ENCODE results near the gene CHSY1. TPM values are rescaled to one million over a fixed set of nuclear protein-coding genes. Genes with fewer than 3 reads are reported as not detected.
A peak's percentile ranks its signal among the peaks of the same experiment; 100 is the strongest.

The CHSY1 gene
- total RNA-seq, 1 donor from 2014 or later, result 27.6 TPM

DNA sequence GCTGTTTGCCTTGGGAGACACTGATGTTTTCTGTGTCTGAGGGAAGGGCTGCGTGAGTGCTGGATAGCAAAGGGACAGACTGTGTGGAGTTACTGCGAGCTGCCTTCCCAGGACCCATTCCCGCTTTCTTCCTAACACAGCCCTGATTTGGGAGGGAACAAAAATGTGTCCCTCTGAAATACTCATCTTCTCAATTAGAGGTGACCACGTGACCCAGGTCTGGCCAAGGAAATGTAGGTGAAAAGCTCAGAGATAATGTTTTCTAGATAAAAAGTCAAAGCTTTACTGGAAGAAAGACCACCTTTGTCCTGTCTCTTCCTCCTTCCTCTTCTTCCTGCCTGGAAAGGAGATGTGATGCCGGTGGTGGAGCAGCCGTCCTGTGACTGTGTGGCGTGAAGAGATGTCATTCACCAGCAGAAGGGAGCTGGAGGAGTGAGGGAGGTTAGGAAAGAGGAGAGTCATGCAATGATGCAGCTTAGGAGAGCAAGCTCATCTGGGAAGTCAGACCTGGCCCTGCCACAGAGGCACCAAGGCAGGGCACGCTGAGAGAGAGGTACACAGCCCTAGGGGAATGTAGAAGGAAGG lies 105.6 kb downstream of the CHSY1 start:
- no peak for DNase-seq (ENCODE audit: low spot score)
- TF ChIP-seq, protein P1, sequence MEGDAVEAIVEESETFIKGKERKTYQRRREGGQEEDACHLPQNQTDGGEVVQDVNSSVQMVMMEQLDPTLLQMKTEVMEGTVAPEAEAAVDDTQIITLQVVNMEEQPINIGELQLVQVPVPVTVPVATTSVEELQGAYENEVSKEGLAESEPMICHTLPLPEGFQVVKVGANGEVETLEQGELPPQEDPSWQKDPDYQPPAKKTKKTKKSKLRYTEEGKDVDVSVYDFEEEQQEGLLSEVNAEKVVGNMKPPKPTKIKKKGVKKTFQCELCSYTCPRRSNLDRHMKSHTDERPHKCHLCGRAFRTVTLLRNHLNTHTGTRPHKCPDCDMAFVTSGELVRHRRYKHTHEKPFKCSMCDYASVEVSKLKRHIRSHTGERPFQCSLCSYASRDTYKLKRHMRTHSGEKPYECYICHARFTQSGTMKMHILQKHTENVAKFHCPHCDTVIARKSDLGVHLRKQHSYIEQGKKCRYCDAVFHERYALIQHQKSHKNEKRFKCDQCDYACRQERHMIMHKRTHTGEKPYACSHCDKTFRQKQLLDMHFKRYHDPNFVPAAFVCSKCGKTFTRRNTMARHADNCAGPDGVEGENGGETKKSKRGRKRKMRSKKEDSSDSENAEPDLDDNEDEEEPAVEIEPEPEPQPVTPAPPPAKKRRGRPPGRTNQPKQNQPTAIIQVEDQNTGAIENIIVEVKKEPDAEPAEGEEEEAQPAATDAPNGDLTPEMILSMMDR (IDR thresholded peaks at IDR 0.05; ENCODE audit: unreplicated experiment), result no peak
- Mint-ChIP-seq H3K27ac (ENCODE audit: unreplicated experiment) (peak overlapping the region; percentile 20), H3K36me3 (ENCODE audit: low read depth, unreplicated experiment) (peaks cover 3% of the 10 kb centered on the region), H3K4me3 (ENCODE audit: unreplicated experiment) (no peak overlapping the region), H3K9me3 (ENCODE audit: unreplicated experiment) (no peaks in the 10 kb centered on the region), H3K27me3 (ENCODE audit: unreplicated experiment) (peaks cover 4% of the 10 kb centered on the region), H3K4me1 (ENCODE audit: unreplicated experiment) (peaks cover 30% of the 10 kb centered on the region)

DNA sequence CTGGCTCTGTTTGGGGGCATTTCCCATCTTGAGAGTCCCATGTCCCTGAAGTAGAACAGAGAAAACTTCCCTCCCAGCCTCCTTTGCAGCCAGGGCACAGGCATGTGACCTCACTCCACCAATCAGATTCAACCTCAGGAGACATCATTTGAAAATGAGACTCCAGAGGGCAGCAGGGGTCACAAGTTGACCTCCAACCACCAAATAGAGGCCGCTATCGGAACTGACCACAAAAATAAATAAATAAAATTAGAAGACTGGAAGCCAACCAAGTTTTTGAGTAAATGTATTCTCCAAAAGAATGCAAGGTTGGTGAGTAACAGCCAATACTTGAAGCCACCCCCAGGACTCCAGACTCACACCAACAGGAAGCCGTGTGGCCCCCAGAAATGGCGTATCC lies 106.5 kb downstream of the CHSY1 start:
- Mint-ChIP-seq H3K36me3 (ENCODE audit: low read depth, unreplicated experiment) (peaks cover 3% of the 10 kb centered on the region), H3K4me1 (ENCODE audit: unreplicated experiment) (peaks cover 21% of the 10 kb centered on the region), H3K4me3 (ENCODE audit: unreplicated experiment) (no peak overlapping the region), H3K9me3 (ENCODE audit: unreplicated experiment) (no peaks in the 10 kb centered on the region), H3K27ac (ENCODE audit: unreplicated experiment) (no peak overlapping the region), H3K27me3 (ENCODE audit: unreplicated experiment) (peaks cover 2% of the 10 kb centered on the region)
- TF ChIP-seq, protein P1 (IDR thresholded peaks at IDR 0.05; ENCODE audit: unreplicated experiment), result no peak
- DNase-seq (ENCODE audit: low spot score), result no peak

DNA sequence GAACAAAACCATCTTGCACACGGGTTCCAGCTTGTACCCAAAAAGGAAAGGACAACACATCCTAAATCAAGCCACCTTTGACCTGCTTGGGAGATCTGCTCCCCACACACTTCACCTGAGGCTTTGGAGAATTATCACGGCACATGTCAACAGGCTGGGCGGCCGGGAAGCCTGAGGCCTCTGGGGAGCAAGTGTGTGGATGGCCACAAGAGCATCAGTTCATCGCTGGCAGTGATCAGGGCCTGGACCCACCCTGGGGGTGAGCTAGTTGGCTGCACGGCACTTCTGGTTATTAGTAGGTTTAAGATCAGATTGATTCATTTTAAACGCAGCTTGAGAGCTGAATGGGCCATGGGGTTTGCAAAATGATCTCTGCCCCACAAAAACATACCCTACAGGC lies 108.5 kb downstream of the CHSY1 start:
- Mint-ChIP-seq H3K4me1 (ENCODE audit: unreplicated experiment) (peaks cover 11% of the 10 kb centered on the region), H3K27ac (ENCODE audit: unreplicated experiment) (no peak overlapping the region), H3K27me3 (ENCODE audit: unreplicated experiment) (peaks cover 5% of the 10 kb centered on the region), H3K36me3 (ENCODE audit: low read depth, unreplicated experiment) (peaks cover 3% of the 10 kb centered on the region), H3K9me3 (ENCODE audit: unreplicated experiment) (no peaks in the 10 kb centered on the region), H3K4me3 (ENCODE audit: unreplicated experiment) (no peak overlapping the region)
- TF ChIP-seq, protein P1 (IDR thresholded peaks at IDR 0.05; ENCODE audit: unreplicated experiment), result no peak
- no peak for DNase-seq (ENCODE audit: low spot score)

DNA sequence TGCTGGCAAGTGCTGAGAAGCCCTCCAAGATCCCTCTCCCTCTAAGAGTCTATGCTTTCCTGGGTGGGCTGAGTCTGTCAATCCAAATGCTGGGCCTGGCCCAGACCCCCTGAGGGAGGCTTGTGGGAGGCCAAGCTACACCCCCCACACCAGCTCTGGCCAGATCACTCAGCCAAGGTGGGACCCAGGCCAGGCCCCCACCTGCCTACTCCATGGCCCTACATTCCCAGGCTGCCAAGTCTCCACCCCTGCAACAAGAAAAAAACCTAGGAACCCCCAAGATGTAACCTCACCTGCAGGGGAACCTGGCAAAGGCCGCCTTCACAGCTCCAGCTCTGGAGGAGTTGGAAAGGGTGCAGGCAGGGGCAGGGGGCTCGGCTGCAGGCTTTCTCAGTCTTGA lies 109.1 kb downstream of the CHSY1 start:
- TF ChIP-seq, protein P1 (IDR thresholded peaks at IDR 0.05; ENCODE audit: unreplicated experiment), result no peak
- no peak for DNase-seq (ENCODE audit: low spot score)
- peaks cover 3% of the 10 kb centered on the region for H3K36me3 Mint-ChIP-seq (ENCODE audit: low read depth, unreplicated experiment)
- no peak overlapping the region for H3K4me3 Mint-ChIP-seq (ENCODE audit: unreplicated experiment)
- peaks cover 11% of the 10 kb centered on the region for H3K4me1 Mint-ChIP-seq (ENCODE audit: unreplicated experiment)
- H3K27me3 Mint-ChIP-seq (ENCODE audit: unreplicated experiment), result peaks cover 5% of the 10 kb centered on the region
- H3K9me3 Mint-ChIP-seq (ENCODE audit: unreplicated experiment), result no peaks in the 10 kb centered on the region
- H3K27ac Mint-ChIP-seq (ENCODE audit: unreplicated experiment), result no peak overlapping the region

DNA sequence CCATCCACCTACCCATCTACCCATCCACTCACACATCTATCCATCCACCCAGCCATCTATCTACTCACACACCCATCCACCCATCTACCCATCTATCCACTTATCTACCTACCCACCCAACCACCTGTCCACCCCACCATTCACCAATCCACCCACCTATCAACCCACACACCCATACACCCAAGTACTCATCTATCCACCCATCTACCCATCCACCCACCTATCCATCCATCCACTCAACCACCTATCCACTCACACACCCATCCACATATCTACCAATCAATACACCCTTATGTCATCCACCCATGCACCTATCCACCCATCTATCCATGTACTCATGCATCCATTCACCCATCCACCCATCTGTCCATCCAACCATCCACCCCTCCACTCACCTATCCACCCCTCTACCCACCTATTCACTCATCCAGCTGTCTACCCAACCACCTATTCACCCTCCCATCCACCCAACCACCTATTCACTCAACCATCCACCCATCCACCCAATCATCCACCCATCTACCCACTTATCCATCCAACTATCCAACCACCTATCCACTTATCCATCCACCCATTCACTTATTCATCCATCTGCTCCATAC lies 109.8 kb downstream of the CHSY1 start:
- TF ChIP-seq, protein P1 (IDR thresholded peaks at IDR 0.05; ENCODE audit: unreplicated experiment), result no peak
- Mint-ChIP-seq H3K36me3 (ENCODE audit: low read depth, unreplicated experiment) (peaks cover 6% of the 10 kb centered on the region), H3K4me3 (ENCODE audit: unreplicated experiment) (no peak overlapping the region), H3K4me1 (ENCODE audit: unreplicated experiment) (peaks cover 11% of the 10 kb centered on the region), H3K27ac (ENCODE audit: unreplicated experiment) (no peak overlapping the region), H3K27me3 (ENCODE audit: unreplicated experiment) (peaks cover 8% of the 10 kb centered on the region), H3K9me3 (ENCODE audit: unreplicated experiment) (no peaks in the 10 kb centered on the region)
- no peak for DNase-seq (ENCODE audit: low spot score)
